Parathyroid adenoma (tissue), 2 donors: ENCODE measurements around the gene FRK.

Source experiments
- H2AFZ ChIP-seq: fragments of 300-600 bp; sonication (generic); one replicate; pipeline ENCODE4 v1.7.0; 2017; ENCODE audit warnings: antibody characterized with exemption, mild to moderate bottlenecking
- H3K27ac ChIP-seq: fragments of 300-600 bp; sonication (generic); one replicate; pipeline ENCODE4 v1.7.0; 2017
- H3K27me3 ChIP-seq: fragments of 300-600 bp; sonication (generic); one replicate; pipeline ENCODE4 v1.7.0; 2017; ENCODE audit warnings: low read length; ENCODE audit not compliant: control insufficient read depth, insufficient read depth
- H3K36me3 ChIP-seq: fragments of 300-600 bp; sonication (generic); one replicate; pipeline ENCODE4 v1.7.0; 2017; ENCODE audit warnings: low read length; ENCODE audit not compliant: control insufficient read depth, insufficient read depth
- H3K4me1 ChIP-seq: fragments of 300-600 bp; sonication (generic); one replicate; pipeline ENCODE4 v1.7.0; 2017; ENCODE audit warnings: control low read depth
- H3K4me2 ChIP-seq: fragments of 300-600 bp; sonication (generic); one replicate; pipeline ENCODE4 v1.7.0; 2017; ENCODE audit warnings: low read length
- H3K4me3 ChIP-seq: fragments of 300-600 bp; sonication (generic); one replicate; pipeline ENCODE4 v1.7.0; 2017; ENCODE audit warnings: low read depth, low read length
- H3K79me2 ChIP-seq: fragments of 300-600 bp; sonication (generic); one replicate; pipeline ENCODE4 v1.7.0; 2017; ENCODE audit warnings: control low read depth
- H3K9ac ChIP-seq: fragments of 300-600 bp; sonication (generic); one replicate; pipeline ENCODE4 v1.7.0; 2017; ENCODE audit warnings: mild to moderate bottlenecking
- H3K9me3 ChIP-seq: fragments of 300-600 bp; sonication (generic); one replicate; pipeline ENCODE4 v1.7.0; 2017; ENCODE audit warnings: low read length; ENCODE audit not compliant: control insufficient read depth
- TF ChIP-seq, protein P1 (sequence below): fragments of 300-600 bp; sonication (generic); IDR thresholded peaks from one replicate; pipeline ENCODE4 v1.7.0; 2017; ENCODE audit warnings: antibody characterized with exemption, mild to moderate bottlenecking
- donor health status: primary hyperparathyroidism.

The FRK gene

GRCh38 chr6:116018976-116019375 lies 41.7 kb downstream of the FRK start:
- H3K27me3 ChIP-seq = no peaks in the 10 kb centered on the region
- H3K36me3 ChIP-seq = no peaks in the 10 kb centered on the region
- TF ChIP-seq, protein P1, sequence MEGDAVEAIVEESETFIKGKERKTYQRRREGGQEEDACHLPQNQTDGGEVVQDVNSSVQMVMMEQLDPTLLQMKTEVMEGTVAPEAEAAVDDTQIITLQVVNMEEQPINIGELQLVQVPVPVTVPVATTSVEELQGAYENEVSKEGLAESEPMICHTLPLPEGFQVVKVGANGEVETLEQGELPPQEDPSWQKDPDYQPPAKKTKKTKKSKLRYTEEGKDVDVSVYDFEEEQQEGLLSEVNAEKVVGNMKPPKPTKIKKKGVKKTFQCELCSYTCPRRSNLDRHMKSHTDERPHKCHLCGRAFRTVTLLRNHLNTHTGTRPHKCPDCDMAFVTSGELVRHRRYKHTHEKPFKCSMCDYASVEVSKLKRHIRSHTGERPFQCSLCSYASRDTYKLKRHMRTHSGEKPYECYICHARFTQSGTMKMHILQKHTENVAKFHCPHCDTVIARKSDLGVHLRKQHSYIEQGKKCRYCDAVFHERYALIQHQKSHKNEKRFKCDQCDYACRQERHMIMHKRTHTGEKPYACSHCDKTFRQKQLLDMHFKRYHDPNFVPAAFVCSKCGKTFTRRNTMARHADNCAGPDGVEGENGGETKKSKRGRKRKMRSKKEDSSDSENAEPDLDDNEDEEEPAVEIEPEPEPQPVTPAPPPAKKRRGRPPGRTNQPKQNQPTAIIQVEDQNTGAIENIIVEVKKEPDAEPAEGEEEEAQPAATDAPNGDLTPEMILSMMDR = no peak
- no peaks in the 10 kb centered on the region for H3K9me3 ChIP-seq
- no peak overlapping the region for H3K9ac ChIP-seq
- H3K4me1 ChIP-seq = no peaks in the 10 kb centered on the region
- H2AFZ ChIP-seq = no peak overlapping the region
- no peak overlapping the region for H3K4me2 ChIP-seq
- no peaks in the 10 kb centered on the region for H3K79me2 ChIP-seq
- no peak overlapping the region for H3K4me3 ChIP-seq
- no peak overlapping the region for H3K27ac ChIP-seq

GRCh38 chr6:116017546-116018295 lies 43.0 kb downstream of the FRK start:
- H3K4me2 ChIP-seq = no peak overlapping the region
- H3K4me3 ChIP-seq = no peak overlapping the region
- no peaks in the 10 kb centered on the region for H3K79me2 ChIP-seq
- H3K9ac ChIP-seq = no peak overlapping the region
- H3K4me1 ChIP-seq = no peaks in the 10 kb centered on the region
- H2AFZ ChIP-seq = no peak overlapping the region
- no peak overlapping the region for H3K27ac ChIP-seq
- no peaks in the 10 kb centered on the region for H3K9me3 ChIP-seq
- H3K27me3 ChIP-seq = no peaks in the 10 kb centered on the region
- no peaks in the 10 kb centered on the region for H3K36me3 ChIP-seq
- TF ChIP-seq, protein P1 = no peak

DNA sequence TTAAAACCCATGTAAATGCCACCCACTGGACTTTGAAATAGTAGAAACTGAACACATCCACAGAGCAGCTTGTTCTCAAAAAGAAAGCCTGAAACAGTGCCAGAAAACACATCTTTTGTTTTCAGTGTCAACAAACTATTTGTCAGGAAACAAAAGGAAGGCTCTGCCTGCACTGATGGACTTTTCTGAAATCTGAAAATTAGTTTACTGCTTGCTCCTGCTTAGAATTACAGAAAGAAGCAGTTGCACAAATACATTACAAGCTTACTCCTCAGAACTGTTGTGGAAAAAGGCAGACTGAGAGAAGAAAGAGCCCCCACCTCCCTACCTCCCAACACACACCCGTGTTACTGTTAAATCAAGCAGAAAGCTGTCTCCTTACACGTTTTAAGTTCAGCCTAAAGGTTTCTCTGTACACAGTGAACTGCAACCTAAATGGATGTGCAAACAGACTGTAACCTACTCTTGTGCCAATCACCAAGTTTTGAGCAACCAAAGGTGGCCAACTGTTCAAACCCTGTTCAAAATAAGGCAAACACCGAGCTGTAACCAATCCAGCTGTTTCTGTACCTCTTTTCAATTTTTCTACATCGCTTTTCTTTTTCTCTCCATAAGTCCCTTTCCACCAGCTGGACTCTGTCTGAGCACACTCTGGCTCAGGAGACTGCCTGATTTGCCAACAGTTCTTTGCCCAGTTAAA lies 43.7 kb downstream of the FRK start:
- Histone ChIP-seq H3K4me2 (no peak overlapping the region), H3K79me2 (no peaks in the 10 kb centered on the region), H3K4me1 (no peaks in the 10 kb centered on the region), H3K27ac (no peak overlapping the region), H2AFZ (no peak overlapping the region), H3K36me3 (no peaks in the 10 kb centered on the region), H3K9me3 (no peaks in the 10 kb centered on the region), H3K9ac (no peak overlapping the region), H3K27me3 (no peaks in the 10 kb centered on the region), H3K4me3 (no peak overlapping the region)
- TF ChIP-seq, protein P1 = no peak

DNA sequence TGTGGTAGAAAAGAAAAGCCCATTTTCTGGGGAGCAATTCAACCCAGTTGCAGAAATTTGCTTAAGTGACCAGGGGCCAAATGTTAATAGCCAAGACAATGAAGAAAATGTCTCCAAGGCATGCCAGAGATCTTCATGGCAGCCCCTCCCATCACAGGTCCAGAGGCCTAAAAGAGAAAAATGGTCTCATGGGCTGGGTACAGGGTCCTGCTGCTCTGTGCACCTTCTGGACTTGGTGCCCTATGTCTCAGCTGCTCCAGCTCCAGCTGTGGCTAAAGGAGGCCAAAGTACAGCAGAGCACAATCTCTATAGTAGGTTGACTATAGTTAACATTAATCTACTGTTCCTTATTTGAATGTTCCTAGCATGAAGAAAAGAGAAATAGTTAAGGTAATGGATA lies 44.7 kb downstream of the FRK start:
- Histone ChIP-seq H3K27me3 (no peaks in the 10 kb centered on the region), H3K9ac (no peak overlapping the region), H3K4me2 (no peak overlapping the region), H3K4me3 (no peak overlapping the region), H3K27ac (no peak overlapping the region), H3K36me3 (no peaks in the 10 kb centered on the region), H2AFZ (no peak overlapping the region), H3K9me3 (no peaks in the 10 kb centered on the region), H3K4me1 (no peaks in the 10 kb centered on the region), H3K79me2 (no peaks in the 10 kb centered on the region)
- TF ChIP-seq, protein P1 = no peak
